ES-I3 (cell line): Measurements from ENCODE around the gene PDPN.
A peak's percentile ranks its signal among the peaks of the same experiment; 100 is the strongest.
"Not testable (repeated sequence)": the region's sequence is repeated elsewhere in the genome, so short reads cannot be mapped to it uniquely, and the experiment has no call there.

ENCODE experiments used
- H3K36me3 ChIP-seq: 2 replicates; pipeline ENCODE4 v1.6.1; 2013; ENCODE audit warnings: mild to moderate bottlenecking, low read length, control low read depth, moderate library complexity; ENCODE audit not compliant: insufficient read depth
- H3K4me1 ChIP-seq: 2 replicates; pipeline ENCODE4 v1.6.1; 2013; ENCODE audit warnings: mild to moderate bottlenecking, control low read depth, low read length; ENCODE audit not compliant: insufficient read depth
- H3K9ac ChIP-seq: 2 replicates; pipeline ENCODE4 v1.6.1; 2013; ENCODE audit warnings: low read depth, mild to moderate bottlenecking, low read length, moderate library complexity
- H3K9me3 ChIP-seq: 2 replicates; pipeline ENCODE4 v1.6.1; 2013; ENCODE audit warnings: mild to moderate bottlenecking, low read length, moderate library complexity; ENCODE audit not compliant: control insufficient read depth, insufficient read depth

PDPN gene

DNA sequence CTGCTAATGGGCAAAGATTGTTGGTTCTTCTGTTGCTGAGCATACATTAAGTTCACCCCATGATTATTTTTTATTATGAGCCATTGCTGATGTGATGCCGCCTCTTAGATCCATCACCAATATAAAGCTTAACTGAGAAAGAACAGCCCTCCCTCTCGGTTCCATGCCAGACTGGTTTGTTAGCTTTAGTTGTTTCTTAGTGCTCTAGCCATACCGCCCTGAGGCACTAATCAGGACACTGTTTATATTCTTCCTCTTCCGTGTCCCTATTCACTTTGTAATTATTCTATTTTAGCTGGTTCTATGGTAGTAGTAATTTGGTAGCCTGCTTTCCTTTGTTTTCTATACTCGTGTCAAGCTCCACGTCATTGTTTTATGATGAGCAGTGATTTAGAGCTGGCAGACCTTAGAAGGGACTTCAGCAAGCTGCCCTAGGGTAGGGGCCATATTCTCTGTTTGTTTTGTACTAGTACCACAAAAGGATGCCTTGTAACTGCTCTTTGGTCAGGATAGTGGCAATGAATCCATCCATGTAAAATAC is 27.3 kb upstream of the PDPN start:
- no peaks in the 10 kb centered on the region for H3K9me3 ChIP-seq
- H3K36me3 ChIP-seq, result no peaks in the 10 kb centered on the region
- H3K9ac ChIP-seq, result no peak overlapping the region
- H3K4me1 ChIP-seq, result no peaks in the 10 kb centered on the region

DNA sequence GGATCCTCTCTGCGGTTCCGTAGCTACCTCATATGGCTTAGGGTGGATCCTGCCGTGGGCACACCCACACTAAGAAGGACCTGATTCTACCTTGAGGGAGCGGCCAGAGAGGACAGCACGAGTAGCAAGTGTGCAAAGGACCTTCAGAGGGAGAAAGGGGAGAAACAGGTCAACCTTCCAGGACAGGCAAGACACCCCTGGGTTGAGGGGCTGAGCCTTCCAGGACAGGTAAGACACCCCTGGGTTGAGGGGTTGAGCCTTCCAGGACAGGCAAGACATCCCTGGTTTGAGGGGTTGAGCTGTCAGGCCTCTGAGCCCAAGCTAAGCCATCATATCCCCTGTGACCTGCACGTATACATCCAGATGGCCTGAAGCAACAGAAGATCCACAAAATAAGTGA is 23.1 kb upstream of the PDPN start:
- no peaks in the 10 kb centered on the region for H3K36me3 ChIP-seq
- H3K4me1 ChIP-seq, result no peaks in the 10 kb centered on the region
- H3K9ac ChIP-seq, result no peak overlapping the region
- no peaks in the 10 kb centered on the region for H3K9me3 ChIP-seq

DNA sequence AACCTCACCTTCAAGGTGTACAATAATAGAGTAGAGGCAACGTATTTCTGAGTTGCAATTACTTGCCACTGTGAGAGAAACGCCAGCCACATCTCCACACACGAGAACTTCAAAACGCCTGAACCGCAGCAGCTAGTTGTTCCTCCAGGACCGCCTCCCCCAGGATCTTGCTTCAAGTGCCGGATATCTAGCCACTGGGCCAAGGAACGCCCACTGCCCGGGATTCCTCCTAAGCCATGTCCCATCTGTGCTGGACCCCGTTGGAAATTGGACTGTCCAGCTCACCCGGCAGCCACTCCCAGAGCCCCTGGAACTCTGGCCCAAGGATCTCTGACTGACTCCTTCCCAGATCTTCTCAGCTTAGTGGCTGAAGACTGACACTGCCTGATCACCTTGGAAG is 20.7 kb upstream of the PDPN start:
- H3K36me3 ChIP-seq, H3K4me1 ChIP-seq, H3K9ac ChIP-seq, H3K9me3 ChIP-seq: not testable (repeated sequence)

DNA sequence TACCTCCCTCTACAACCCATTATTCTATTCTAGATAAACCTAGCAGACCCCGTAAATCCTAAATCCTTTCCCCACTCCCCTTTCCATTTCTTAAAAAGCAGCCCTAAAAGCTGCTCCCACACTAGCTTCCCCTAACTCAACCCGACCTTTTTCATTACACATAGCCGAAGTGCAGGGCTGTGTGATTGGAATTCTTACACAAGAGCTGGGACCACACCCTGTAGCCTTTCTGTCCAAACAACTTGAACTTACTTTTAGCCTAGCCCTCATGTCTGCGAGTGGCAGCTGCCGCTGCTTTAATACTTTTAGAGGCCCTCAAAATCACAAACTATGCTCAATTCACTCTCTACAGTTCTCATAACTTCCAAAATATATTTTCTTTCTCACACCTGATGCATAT is 19.6 kb upstream of the PDPN start:
- Histone ChIP-seq H3K36me3 (no peaks in the 10 kb centered on the region), H3K9ac (no peak overlapping the region), H3K4me1 (no peaks in the 10 kb centered on the region), H3K9me3 (no peaks in the 10 kb centered on the region)

DNA sequence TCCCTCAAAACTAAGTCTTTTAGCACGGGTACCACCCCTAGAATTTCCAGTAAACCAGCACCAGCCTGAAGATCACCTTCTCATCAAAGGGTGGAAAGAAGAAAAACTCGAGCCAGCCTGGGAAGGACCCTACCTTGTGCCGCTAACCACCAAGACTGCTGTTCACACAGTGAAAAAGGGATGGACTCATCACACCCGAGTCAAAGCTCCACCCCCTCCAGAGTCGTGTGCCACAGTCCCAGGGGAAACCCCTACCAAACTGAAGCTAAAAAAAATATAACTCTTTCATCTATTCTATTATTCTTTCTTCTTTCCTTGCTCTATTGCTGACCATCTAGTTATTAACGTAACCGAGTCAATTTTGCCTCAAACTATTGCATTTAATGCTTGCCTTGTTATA is 13.2 kb upstream of the PDPN start:
- H3K4me1 ChIP-seq, H3K9me3 ChIP-seq, H3K36me3 ChIP-seq, H3K9ac ChIP-seq: not testable (repeated sequence)

DNA sequence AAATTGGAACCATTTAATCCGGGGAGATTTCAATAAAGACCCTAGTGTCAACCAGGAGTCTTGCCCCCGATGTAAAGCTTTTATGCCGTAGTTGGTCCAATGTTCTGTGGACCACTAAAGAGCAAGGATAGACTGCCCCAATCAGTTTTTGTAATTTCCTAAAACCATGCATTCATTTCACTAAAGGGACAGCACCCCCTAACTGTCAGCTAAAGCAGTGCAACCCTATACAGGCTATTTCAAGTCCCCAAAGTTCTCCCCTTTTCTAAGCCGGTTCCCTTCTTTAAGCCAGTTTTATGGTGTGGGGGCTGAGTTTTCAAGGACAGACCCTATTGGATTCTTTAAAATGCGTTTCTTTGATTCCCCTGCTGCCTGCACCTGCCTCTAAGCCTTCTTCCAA is 12.7 kb upstream of the PDPN start:
- Histone ChIP-seq H3K36me3 (no peaks in the 10 kb centered on the region), H3K9ac (no peak overlapping the region), H3K9me3 (no peaks in the 10 kb centered on the region), H3K4me1 (no peaks in the 10 kb centered on the region)

DNA sequence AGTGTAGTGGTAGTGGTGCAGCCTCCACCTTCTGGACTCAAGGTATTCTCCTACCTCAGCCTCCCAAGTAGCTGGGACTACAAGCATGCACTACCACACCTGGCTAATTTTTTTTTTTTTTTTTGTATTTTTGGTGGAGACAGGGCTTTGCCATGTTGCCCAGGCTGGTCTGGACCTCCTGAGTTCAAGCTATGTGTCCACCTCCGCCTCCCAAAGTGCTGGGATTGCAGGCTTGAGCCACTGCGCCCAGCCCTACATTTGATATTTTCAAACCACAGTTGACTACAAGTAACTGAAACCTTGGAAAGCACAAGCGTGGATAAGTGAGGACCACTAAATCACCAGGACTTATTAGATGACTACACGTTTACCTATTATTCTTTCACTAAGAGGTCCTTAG is 10.0 kb upstream of the PDPN start:
- Histone ChIP-seq H3K4me1 (no peaks in the 10 kb centered on the region), H3K9me3 (no peaks in the 10 kb centered on the region), H3K36me3 (no peaks in the 10 kb centered on the region), H3K9ac (no peak overlapping the region)

DNA sequence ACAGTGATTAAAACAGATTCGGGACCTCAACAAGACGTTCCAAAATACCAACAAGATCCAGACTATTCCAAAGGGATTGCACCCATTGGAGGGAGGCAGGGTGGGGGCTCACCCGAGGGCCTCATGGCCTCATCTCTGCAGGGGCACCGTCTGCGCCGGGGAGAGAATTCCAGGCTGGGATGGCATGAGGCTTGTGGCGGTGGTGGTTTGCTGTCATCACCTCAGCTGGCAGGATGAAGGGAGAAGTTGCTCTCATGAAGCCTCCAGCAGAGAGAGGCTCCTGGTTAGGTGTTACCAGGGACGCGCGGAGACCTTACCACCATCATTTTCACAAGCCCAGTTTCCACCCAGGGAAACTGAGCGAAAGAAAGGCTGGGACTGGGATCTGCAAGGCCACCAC is 6.7 kb upstream of the PDPN start:
- Histone ChIP-seq H3K4me1 (peaks cover 6% of the 10 kb centered on the region; the same call in 1 of the 2 replicates), H3K36me3 (no peaks in the 10 kb centered on the region), H3K9me3 (no peaks in the 10 kb centered on the region), H3K9ac (no peak overlapping the region)

DNA sequence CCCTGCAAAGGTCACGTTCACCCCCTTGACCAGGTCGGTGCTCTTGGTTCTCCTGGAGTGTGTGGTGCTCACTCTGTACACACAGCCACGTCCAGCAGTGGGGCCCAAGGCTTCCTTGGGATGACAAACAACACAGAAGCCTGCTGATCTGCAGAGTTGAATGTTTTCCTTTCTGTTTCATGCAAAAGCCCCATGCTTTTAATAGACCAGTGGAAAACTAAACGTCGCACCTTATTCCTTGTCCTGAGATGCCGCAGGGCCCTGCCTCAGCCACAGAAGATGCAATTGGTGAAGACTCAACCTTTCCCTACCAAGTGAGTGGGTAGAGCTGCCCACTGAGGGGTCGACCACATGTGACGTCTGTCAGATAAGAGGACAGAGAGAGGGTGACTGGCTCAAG is 5.8 kb upstream of the PDPN start:
- peaks cover 6% of the 10 kb centered on the region; the same call in 1 of the 2 replicates for H3K4me1 ChIP-seq
- no peaks in the 10 kb centered on the region for H3K36me3 ChIP-seq
- no peaks in the 10 kb centered on the region for H3K9me3 ChIP-seq
- no peak overlapping the region for H3K9ac ChIP-seq

DNA sequence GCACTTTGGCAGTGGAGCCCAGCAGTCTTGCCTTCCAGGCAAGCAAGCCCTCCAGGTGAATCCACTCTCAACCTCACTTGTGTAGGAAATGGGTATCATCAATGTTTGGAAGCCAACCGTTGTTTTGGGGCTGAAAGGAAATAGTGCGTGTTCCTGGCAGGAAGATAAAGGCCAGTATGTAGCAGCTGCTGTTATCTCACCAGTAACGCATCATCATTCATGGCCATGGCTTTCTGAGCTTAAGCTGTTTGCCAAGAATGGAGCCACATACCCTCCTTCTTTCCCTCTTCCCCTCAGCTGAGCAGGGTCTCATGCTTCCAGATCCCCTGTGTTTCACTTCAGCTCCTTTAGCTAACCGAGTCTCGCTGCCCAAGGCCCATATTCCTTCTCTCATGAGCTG is 2.2 kb upstream of the PDPN start:
- Histone ChIP-seq H3K9me3 (no peaks in the 10 kb centered on the region), H3K9ac (no peak overlapping the region), H3K36me3 (no peaks in the 10 kb centered on the region), H3K4me1 (peaks cover 14% of the 10 kb centered on the region)

DNA sequence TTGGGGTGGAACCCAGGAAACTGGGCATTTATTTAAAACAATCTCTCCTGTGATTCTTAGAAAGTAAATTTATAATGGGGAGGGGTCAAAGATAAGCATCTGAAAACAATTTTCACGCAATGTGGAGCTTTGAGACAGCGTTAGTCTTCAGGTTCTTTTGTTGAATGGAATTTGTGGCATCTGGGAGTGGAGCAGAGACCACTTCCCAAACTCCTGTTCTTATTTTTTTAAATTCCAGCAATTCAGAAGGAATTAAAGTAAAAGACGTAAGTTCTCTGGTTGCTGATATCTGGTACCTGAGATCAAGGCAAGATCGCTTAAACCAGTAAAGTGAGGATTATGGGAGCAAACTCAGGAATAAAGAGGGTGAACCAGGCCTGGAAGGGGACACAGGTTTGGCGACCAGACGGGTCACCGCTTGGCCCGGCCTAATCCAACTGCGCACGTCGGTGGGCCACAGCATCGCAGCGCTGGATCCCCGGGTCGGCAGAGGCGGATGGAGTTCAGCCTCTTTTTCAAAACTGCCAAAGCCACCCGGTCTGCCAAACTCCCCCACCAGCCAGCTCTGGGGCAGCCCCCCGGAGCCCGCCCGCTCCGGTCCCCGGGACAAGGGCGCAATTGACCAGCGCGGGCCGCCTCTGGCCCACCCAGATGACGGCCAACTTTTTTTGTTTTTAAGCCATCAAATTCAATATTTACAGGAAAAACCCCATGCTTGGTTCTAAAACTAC is 754 bp upstream of the PDPN start:
- Histone ChIP-seq H3K4me1 (peaks cover 21% of the 10 kb centered on the region), H3K36me3 (no peaks in the 10 kb centered on the region), H3K9me3 (no peaks in the 10 kb centered on the region), H3K9ac (peak overlapping the region; percentile 84; the same call in 1 of the 2 replicates)

DNA sequence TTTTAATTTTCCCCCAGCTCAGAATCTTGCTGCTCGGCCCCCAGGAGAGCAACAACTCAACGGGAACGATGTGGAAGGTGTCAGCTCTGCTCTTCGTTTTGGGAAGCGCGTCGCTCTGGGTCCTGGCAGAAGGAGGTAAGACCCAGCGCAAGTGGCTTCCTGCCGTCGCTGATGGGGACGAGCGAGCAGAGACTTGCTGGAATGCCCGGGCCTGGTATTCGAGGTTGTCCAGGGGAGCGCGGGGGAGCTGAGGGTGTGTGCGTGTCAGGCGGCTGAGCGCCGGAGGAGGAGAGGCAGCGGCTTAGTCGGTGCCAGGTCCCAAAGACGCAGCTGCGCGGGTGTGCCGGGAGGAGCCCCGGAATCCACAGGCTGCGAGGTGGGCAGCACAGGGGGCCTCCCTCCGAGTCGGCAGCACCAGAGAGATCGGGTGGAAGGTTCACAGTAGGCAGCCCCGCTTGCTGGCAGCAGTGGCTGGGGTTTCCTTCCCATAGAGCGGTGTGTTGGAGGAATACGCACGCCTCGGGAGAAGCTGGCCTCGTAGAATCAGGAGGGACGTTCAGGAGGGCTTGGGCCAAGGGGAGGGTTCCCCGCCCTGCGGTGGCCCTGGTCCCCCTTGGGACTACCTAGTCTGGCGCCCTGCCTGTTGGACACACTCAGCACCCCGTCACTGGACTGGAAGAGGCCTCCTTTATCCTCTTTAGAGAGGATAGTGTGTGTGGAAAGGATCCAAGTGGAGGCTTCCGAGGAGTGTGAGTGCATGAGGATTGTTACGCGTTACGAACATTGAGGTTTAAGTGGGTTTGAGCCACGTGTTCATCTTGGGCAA is 547 bp downstream of the PDPN start:
- peak overlapping the region; percentile 84 for H3K9ac ChIP-seq
- H3K4me1 ChIP-seq, result peaks cover 24% of the 10 kb centered on the region
- no peaks in the 10 kb centered on the region for H3K36me3 ChIP-seq
- no peaks in the 10 kb centered on the region for H3K9me3 ChIP-seq

DNA sequence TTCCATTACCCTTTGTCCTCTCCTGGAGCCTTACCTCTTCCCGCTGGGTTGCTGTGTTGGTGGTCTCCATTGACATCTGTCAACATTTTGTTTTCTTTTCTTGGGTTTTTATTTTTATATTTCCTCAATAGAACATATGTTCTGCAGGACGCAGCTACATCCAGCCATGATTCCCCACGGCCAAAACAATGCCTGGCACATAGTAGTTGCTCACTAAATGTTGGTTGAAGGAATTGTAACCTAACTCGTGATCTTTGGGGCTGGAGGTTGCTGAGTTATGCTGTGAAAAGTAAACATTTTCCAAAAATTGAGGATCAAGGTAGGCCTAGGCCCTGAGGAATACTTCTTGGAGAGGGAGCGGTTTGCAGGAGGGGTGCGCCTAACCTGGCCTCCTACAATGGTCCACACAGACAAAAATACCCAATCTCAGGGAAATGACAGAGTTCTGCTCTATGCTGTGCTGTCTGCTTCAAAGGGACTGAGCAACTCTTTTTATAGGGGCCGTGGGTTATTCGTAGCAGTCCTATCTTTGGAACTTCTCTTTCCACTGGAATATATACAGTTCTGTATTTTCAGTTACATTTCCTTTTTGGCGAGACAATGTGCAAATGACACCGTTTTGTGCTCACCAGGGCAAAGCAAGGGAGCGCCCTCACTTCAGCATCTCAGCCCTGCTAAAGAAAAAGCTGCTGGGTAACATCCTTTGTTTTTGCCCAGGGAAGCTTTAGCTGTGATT is 1.4 kb downstream of the PDPN start:
- H3K36me3 ChIP-seq, result no peaks in the 10 kb centered on the region
- H3K4me1 ChIP-seq, result peaks cover 24% of the 10 kb centered on the region
- peak overlapping the region; percentile 84 for H3K9ac ChIP-seq
- no peaks in the 10 kb centered on the region for H3K9me3 ChIP-seq

DNA sequence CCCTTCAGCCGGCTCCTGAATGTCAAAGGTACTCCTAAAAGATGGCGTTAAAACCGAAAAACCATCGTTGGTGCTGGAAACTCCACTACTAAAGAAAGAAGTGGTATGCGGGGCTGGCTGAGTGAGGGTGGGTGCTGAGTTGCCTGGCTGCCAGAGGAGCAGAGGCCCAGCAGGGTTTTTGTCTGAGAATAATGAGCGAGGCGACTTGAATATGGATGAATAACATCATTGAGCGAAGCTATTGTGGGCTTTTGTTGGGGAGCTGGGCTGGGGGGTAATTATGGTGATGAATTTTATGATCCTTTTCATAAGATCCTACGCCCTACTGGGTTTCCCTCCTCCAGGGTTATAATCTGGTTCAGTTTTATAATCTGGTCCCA is 2.0 kb downstream of the PDPN start:
- Histone ChIP-seq H3K4me1 (peaks cover 24% of the 10 kb centered on the region), H3K9me3 (no peaks in the 10 kb centered on the region), H3K36me3 (no peaks in the 10 kb centered on the region), H3K9ac (peak overlapping the region; percentile 84)
